Measurements from ENCODE around the gene CPXM2.

GRCh38 chr10:123908379-123908778 is 16.8 kb upstream of the CPXM2 start:
- TF ChIP-seq CTCF (optimal IDR thresholded peaks at IDR 0.05 in 1 of 3, IDR thresholded peaks at IDR 0.05 in 1 of 3, conservative IDR thresholded peaks at IDR 0.05 in 1 of 3; ENCODE audit: extremely low read depth in 1 of 3, insufficient read depth in 2 of 3, low read length in 3 of 3) (no peak), EZH2 (IDR thresholded peaks at IDR 0.05; ENCODE audit: low read length) (no peak)
